Osteocyte (in vitro differentiated cells): Measurements from ENCODE around the gene RAD50. TPM values are rescaled to one million over a fixed set of nuclear protein-coding genes. Genes with fewer than 3 reads are reported as not detected.

Experiments used
- DNase-seq: peaks from one replicate; pipeline ENCODE4 v3.0.0; 2021; ENCODE audit warnings: mixed read lengths; ENCODE audit not compliant: unreplicated experiment; ENCODE audit errors: extremely low spot score
- H3K27ac Mint-ChIP-seq: one replicate; pipeline ENCODE4 v1.8.0; 2021; ENCODE audit warnings: mild to moderate bottlenecking, mixed read lengths; ENCODE audit not compliant: unreplicated experiment
- H3K27me3 Mint-ChIP-seq: one replicate; pipeline ENCODE4 v1.8.0; 2021; ENCODE audit warnings: mixed read lengths; ENCODE audit not compliant: unreplicated experiment
- H3K36me3 Mint-ChIP-seq: one replicate; pipeline ENCODE4 v1.8.0; 2021; ENCODE audit warnings: mixed read lengths; ENCODE audit not compliant: unreplicated experiment
- H3K4me1 Mint-ChIP-seq: one replicate; pipeline ENCODE4 v1.8.0; 2021; ENCODE audit warnings: mixed read lengths; ENCODE audit not compliant: unreplicated experiment
- H3K4me3 Mint-ChIP-seq: one replicate; pipeline ENCODE4 v1.8.0; 2021; ENCODE audit warnings: mild to moderate bottlenecking, moderate library complexity, mixed read lengths; ENCODE audit not compliant: unreplicated experiment
- H3K9me3 Mint-ChIP-seq: one replicate; pipeline ENCODE4 v1.8.0; 2021; ENCODE audit warnings: mixed read lengths; ENCODE audit not compliant: unreplicated experiment
- CTCF ChIP-seq: fragments of 200-600 bp; sonication (generic); IDR thresholded peaks from 2 replicates; pipeline ENCODE4 v1.5.0; 2021; ENCODE audit warnings: antibody characterized with exemption, mild to moderate bottlenecking, moderate library complexity
- total RNA-seq: library from RNA; stranded (reverse); gene quantifications from 2 replicates; pipeline ENCODE4 v1.2.1, GENCODE V29; 2021

RAD50 gene
- total RNA-seq, 1 donor from 2014 or later, result 27.5 TPM

- no peak for TF ChIP-seq CTCF
- Mint-ChIP-seq H3K27me3 (peaks cover 50% of the 10 kb centered on the region), H3K36me3 (no peaks in the 10 kb centered on the region), H3K27ac (no peak overlapping the region), H3K4me3 (no peak overlapping the region), H3K4me1 (no peaks in the 10 kb centered on the region), H3K9me3 (no peaks in the 10 kb centered on the region)
- no peak for DNase-seq
Observed at GRCh38 chr5:132539716-132540115, 17.1 kb upstream of the RAD50 start.

GRCh38 chr5:132540149-132540548, 16.6 kb upstream of the RAD50 start:
- Mint-ChIP-seq H3K4me1 (no peaks in the 10 kb centered on the region), H3K4me3 (no peak overlapping the region)
- TF ChIP-seq CTCF, result no peak

GRCh38 chr5:132540764-132541163, 16.0 kb upstream of the RAD50 start:
- Mint-ChIP-seq H3K36me3 (no peaks in the 10 kb centered on the region), H3K9me3 (no peaks in the 10 kb centered on the region), H3K4me1 (no peaks in the 10 kb centered on the region), H3K4me3 (no peak overlapping the region), H3K27ac (no peak overlapping the region), H3K27me3 (peaks cover 42% of the 10 kb centered on the region)
- no peak for TF ChIP-seq CTCF
- no peak for DNase-seq

More at GRCh38 chr5:132540149-132540548, 16.6 kb upstream of the RAD50 start:
- H3K36me3 Mint-ChIP-seq, result no peaks in the 10 kb centered on the region
- H3K9me3 Mint-ChIP-seq, result no peaks in the 10 kb centered on the region
- peaks cover 49% of the 10 kb centered on the region for H3K27me3 Mint-ChIP-seq
- DNase-seq, result no peak
- H3K27ac Mint-ChIP-seq, result no peak overlapping the region

GRCh38 chr5:132543472-132544201, 13.1 kb upstream of the RAD50 start, which contains the start of gene IL5:
TSS of gene IL5 (minus strand) at chr5:132543522. CDS start at chr5:132543478, 44 bp downstream.
- Mint-ChIP-seq H3K27ac (no peak within 1 kb of the TSS), H3K4me1 (no peaks in the 10 kb centered on the region), H3K4me3 (no peak within 1 kb of the TSS), H3K36me3 (no peaks in the 10 kb centered on the region), H3K9me3 (no peaks in the 10 kb centered on the region), H3K27me3 (peaks cover 37% of the 10 kb centered on the region)
- TF ChIP-seq CTCF, result no peak
- no peak for DNase-seq

- no peak for DNase-seq
- no peaks in the 10 kb centered on the region for H3K36me3 Mint-ChIP-seq
- no peak overlapping the region for H3K4me3 Mint-ChIP-seq
- no peak for TF ChIP-seq CTCF
- H3K27me3 Mint-ChIP-seq, result peaks cover 41% of the 10 kb centered on the region
- H3K4me1 Mint-ChIP-seq, result no peaks in the 10 kb centered on the region
- no peak overlapping the region for H3K27ac Mint-ChIP-seq
- no peaks in the 10 kb centered on the region for H3K9me3 Mint-ChIP-seq
Observed at GRCh38 chr5:132546108-132546507, 10.7 kb upstream of the RAD50 start.
